Transverse colon (tissue), 4 donors: ENCODE measurements around the gene CRP. TPM values are rescaled to one million over a fixed set of nuclear protein-coding genes. Genes with fewer than 3 reads are reported as not detected.

Experiments
- DNase-seq: peaks from one replicate; pipeline ENCODE4 v3.0.0-alpha.2; 2019
- H3K27ac ChIP-seq, 4 donors: fragments of 200-600 bp; sonication (generic); 2 replicates each; pipeline ENCODE4 v1.5.1; 2016 to 2018; ENCODE audit warnings: inconsistent platforms in 4 of 4
- H3K27me3 ChIP-seq: fragments of 200-600 bp; sonication (generic); 2 replicates; pipeline ENCODE4 v1.5.1; 2017; ENCODE audit warnings: inconsistent platforms
- H3K36me3 ChIP-seq, 4 donors: fragments of 200-600 bp; sonication (generic); 2 replicates each; pipeline ENCODE4 v1.5.1; 2017 to 2019; ENCODE audit warnings: inconsistent platforms in 4 of 4
- H3K4me1 ChIP-seq, 4 donors: fragments of 200-600 bp; sonication (generic); 2 replicates each; pipeline ENCODE4 v1.5.1; 2017 to 2020; ENCODE audit warnings: inconsistent platforms in 4 of 4
- H3K4me3 ChIP-seq, 4 donors: fragments of 200-600 bp; sonication (generic); 1 replicate in 1 of 4; 2 replicates in 3 of 4; pipeline versions ENCODE4 v1.5.1 to v1.6.1; 2017 to 2019; ENCODE audit warnings: inconsistent platforms in 4 of 4
- H3K9me3 ChIP-seq, 2 donors: fragments of 200-600 bp; sonication (generic); 2 replicates each; pipeline ENCODE4 v1.5.1; 2017 to 2019; ENCODE audit warnings: inconsistent platforms in 2 of 2
- EP300 ChIP-seq: sonication (generic); formaldehyde crosslinking; IDR thresholded peaks from one replicate; pipeline ENCODE4 v1.6.1; 2017; ENCODE audit warnings: antibody characterized with exemption, low read depth
- POLR2A ChIP-seq: fragments of 450-650 bp; IDR thresholded peaks from one replicate; pipeline ENCODE4 v1.6.1; 2016; ENCODE audit warnings: antibody characterized with exemption, mild to moderate bottlenecking, moderate library complexity
- POLR2AphosphoS5 ChIP-seq, 3 donors: sonication (generic); formaldehyde crosslinking; IDR thresholded peaks; one replicate each; pipeline ENCODE4 v1.6.1; 2016; ENCODE audit warnings: antibody characterized with exemption in 3 of 3
- WGBS, 2 donors: methylation state at CpG; one replicate each; pipeline ENCODE4 v1.1.5; 2018; ENCODE audit warnings: low coverage in 1 of 2; 5-methylcytosine and 5-hydroxymethylcytosine counted together
- in situ Hi-C, 4 donors: fragments of 200-750 bp; cut with MboI; loops; one replicate each; pipeline versions ENCODE4 v1.15.0 to v1.15.1; 2017; ENCODE audit warnings: low sequenced_read_pairs in 3 of 4, low pct_ligation_motif_present in 1 of 4, low pct_unique_long_range_greater_than_20kb in 1 of 4
- intact Hi-C: fragments of 100-400 bp; cut with DNase I; formaldehyde crosslinking; loops from one replicate; pipeline ENCODE4 v1.15.1; 2023; ENCODE audit warnings: low total_unique reads
- total RNA-seq, 4 donors: library from RNA; depleted of rRNA; stranded (reverse); fragments of >200 nt; gene quantifications; one replicate each; pipeline ENCODE4 v1.1.0, GENCODE V29; 2016
- TF ChIP-seq, protein P1 (sequence below), 5 experiments: fragments of 200-600 bp in 3 of 5; fragments of 450-650 bp in 2 of 5; sonication (generic) in 3 of 5; IDR thresholded peaks; 1 replicate in 2 of 5; 2 replicates in 3 of 5; pipeline ENCODE4 v1.5.1; 2016 to 2017; ENCODE audit warnings: antibody characterized with exemption in 5 of 5, inconsistent platforms in 3 of 5, mild to moderate bottlenecking in 2 of 5, moderate library complexity in 1 of 5

Gene CRP
- total RNA-seq, 4 donors from 2014 or later: not detected

DNA sequence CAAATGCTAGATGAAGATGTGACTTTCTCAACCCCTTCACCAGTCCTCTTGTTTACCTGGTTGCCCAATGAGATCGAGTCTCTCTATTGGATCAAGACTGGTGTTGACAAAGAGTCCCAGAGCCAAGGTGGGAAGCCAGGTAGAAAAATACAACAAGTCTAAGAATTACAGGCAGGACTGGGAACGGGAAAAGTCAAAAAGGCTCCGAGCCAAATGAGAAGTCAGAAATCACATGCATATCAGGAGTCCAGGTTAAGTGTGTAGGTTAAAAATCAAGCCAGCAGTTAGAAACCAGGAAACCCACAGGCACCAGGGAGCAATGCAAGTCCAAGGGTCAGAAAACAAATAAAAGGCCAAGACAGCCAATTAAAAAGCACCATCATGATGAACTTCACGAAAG, 39.0 kb upstream of the CRP start:
- no peaks in the 10 kb centered on the region for H3K36me3 ChIP-seq
- H3K27me3 ChIP-seq: no peaks in the 10 kb centered on the region
- peaks cover 5 to 21% (median 6%) of the 10 kb centered on the region in 4 donors for H3K4me1 ChIP-seq
- H3K27ac ChIP-seq: peak overlapping the region; percentile 55 to 70 (median 56)
- intact Hi-C loops (no loop called here), in situ Hi-C loops (no loop called here)
- TF ChIP-seq POLR2A (no peak), POLR2AphosphoS5 (IDR thresholded peaks at IDR 0.05) (no peak), EP300 (no peak)
- TF ChIP-seq, protein P1, sequence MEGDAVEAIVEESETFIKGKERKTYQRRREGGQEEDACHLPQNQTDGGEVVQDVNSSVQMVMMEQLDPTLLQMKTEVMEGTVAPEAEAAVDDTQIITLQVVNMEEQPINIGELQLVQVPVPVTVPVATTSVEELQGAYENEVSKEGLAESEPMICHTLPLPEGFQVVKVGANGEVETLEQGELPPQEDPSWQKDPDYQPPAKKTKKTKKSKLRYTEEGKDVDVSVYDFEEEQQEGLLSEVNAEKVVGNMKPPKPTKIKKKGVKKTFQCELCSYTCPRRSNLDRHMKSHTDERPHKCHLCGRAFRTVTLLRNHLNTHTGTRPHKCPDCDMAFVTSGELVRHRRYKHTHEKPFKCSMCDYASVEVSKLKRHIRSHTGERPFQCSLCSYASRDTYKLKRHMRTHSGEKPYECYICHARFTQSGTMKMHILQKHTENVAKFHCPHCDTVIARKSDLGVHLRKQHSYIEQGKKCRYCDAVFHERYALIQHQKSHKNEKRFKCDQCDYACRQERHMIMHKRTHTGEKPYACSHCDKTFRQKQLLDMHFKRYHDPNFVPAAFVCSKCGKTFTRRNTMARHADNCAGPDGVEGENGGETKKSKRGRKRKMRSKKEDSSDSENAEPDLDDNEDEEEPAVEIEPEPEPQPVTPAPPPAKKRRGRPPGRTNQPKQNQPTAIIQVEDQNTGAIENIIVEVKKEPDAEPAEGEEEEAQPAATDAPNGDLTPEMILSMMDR (IDR thresholded peaks at IDR 0.05): no peak
- WGBS, 2 donors: 19 to 45% methylated on average over 4 of the region's 4 CpGs
- no peak overlapping the region for H3K4me3 ChIP-seq
- DNase-seq: peak; percentile 33
- no peaks in the 10 kb centered on the region for H3K9me3 ChIP-seq

DNA sequence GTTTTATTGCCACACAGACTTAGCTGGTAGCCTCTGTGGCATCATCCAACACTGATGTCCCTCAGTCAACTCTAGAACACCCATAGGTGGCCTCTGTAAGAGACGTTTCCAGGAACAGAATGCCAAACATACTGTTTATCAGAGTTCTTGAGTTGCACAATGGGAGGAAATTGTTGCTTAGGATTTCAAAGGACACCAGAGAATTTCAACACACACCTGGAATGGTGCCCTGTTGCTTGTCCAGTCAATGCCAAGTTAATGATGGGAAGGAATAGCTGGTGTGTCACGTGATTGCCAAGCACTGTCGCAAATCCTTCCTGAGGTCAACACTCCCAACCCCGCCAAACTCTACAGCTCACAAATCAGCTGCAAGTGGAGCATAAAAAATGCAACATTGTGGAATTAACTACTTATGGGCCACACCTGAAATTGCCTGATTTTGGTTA, 37.8 kb upstream of the CRP start:
- intact Hi-C loops: no loop called here

DNA sequence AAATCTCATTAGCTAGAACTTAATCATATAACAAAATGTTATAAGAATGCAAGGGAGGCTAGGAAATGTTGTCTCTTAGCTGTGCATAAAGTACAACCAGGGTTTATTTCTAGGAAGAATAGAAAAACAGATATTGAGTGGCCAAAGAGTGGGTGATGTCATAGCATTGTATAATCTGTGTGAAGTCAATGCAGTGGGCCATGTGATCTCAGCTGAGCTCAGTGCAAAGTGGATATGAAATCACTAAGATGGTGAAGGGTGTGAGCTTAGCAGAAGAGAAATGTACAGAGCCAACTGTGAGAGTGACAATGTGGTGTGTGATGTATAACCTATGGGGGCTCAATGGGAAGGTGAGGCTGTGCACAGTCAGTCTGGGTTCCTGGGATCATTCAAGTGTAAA, 36.6 kb upstream of the CRP start:
- H3K9me3 ChIP-seq: no peaks in the 10 kb centered on the region
- no peaks in the 10 kb centered on the region for H3K27me3 ChIP-seq
- in situ Hi-C loops (no loop called here), intact Hi-C loops (no loop called here)
- no peak for DNase-seq
- no peak overlapping the region for H3K27ac ChIP-seq
- H3K4me3 ChIP-seq: no peak overlapping the region
- H3K4me1 ChIP-seq: peaks cover 5 to 17% (median 6%) of the 10 kb centered on the region in 4 donors
- no peaks in the 10 kb centered on the region for H3K36me3 ChIP-seq
- TF ChIP-seq EP300 (no peak), POLR2A (no peak), POLR2AphosphoS5 (IDR thresholded peaks at IDR 0.05) (no peak)
- TF ChIP-seq, protein P1 (IDR thresholded peaks at IDR 0.05): no peak

More for the DNA sequence above, 37.8 kb upstream of the CRP start:
- no peaks in the 10 kb centered on the region for H3K36me3 ChIP-seq
- DNase-seq: peak; percentile 42
- peak in 2 of 3 donors; percentile 34 to 52 for TF ChIP-seq POLR2AphosphoS5 (IDR thresholded peaks at IDR 0.05)
- no peak for TF ChIP-seq POLR2A
- 52% methylated on average over 4 of the region's 4 CpGs; no CpG with 5 or more reads in 1 of the 2 donors for WGBS, 2 donors
- H3K9me3 ChIP-seq: no peaks in the 10 kb centered on the region
- peaks cover 5 to 21% (median 6%) of the 10 kb centered on the region in 4 donors for H3K4me1 ChIP-seq
- no peaks in the 10 kb centered on the region for H3K27me3 ChIP-seq
- in situ Hi-C loops: no loop called here
- H3K27ac ChIP-seq: peak overlapping the region in 3 of 4 donors; percentile 8 to 58 (median 25)
- no peak overlapping the region for H3K4me3 ChIP-seq

DNA sequence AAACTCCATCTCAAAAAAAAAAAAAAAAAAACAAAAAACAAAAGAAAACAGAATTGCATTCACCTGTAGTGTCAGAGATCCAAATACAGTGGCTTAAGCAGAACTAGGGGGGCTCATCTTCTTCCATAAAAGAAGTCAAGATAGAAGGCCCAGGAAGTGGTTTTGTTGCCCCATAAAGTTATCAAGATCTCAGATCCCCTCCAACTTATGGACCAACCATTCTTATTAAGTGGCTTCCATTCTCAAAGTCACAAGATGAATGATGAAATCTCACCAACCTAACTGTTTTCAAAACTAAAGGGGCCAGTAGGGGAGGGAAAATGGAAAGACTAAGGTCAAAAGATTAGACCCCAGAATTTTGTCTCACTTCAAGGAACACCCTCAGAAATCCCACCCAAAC, 36.2 kb upstream of the CRP start:
- intact Hi-C loops: no loop called here
- Histone ChIP-seq H3K4me3 (no peak overlapping the region), H3K9me3 (no peaks in the 10 kb centered on the region), H3K27ac (no peak overlapping the region), H3K27me3 (no peaks in the 10 kb centered on the region), H3K4me1 (peaks cover 5 to 16% (median 6%) of the 10 kb centered on the region in 4 donors), H3K36me3 (no peaks in the 10 kb centered on the region)
- DNase-seq: no peak
- in situ Hi-C loops: no loop called here
- TF ChIP-seq POLR2A (no peak), EP300 (no peak), POLR2AphosphoS5 (IDR thresholded peaks at IDR 0.05) (no peak)
- TF ChIP-seq, protein P1 (IDR thresholded peaks at IDR 0.05): no peak

DNA sequence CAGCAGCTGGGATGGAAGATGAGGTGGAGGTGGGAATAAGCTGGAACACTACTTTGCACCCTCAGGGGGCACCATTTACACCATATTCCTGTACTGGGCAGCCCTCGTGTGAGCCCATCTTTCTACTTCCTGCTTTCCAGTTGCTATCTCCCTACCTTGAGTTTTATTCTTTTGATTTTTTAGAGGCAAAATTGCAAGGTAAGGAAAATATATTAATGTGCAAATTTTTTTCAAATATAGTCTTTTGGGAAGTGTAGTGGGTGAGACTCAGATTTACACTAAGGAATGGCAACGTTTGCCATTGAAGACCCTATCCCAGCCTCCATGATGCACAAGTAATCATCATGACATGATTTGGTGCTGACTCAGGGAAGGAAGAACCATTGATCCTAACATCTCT, 35.2 kb upstream of the CRP start:
- Histone ChIP-seq H3K9me3 (no peaks in the 10 kb centered on the region), H3K27me3 (no peaks in the 10 kb centered on the region), H3K27ac (no peak overlapping the region), H3K4me3 (no peak overlapping the region), H3K36me3 (no peaks in the 10 kb centered on the region), H3K4me1 (peaks cover 5 to 16% (median 6%) of the 10 kb centered on the region in 4 donors)
- TF ChIP-seq POLR2A (no peak), POLR2AphosphoS5 (IDR thresholded peaks at IDR 0.05) (no peak), EP300 (no peak)
- TF ChIP-seq, protein P1 (IDR thresholded peaks at IDR 0.05): no peak
- 77 to 100% methylated on average over 2 of the region's 2 CpGs for WGBS, 2 donors
- in situ Hi-C loops (no loop called here), intact Hi-C loops (no loop called here)
- DNase-seq: no peak
